ENCODE results near the gene IMMP2L.

IMMP2L gene

GRCh38 chr7:110905773-110906566, 656.3 kb downstream of the IMMP2L start:
- DNase-seq = no peak

- DNase-seq = no peak
These were observed 663.8 kb downstream of the IMMP2L start for GRCh38 chr7:110898516-110898915.

GRCh38 chr7:110897538-110897937, 664.8 kb downstream of the IMMP2L start:
- DNase-seq = no peak

- DNase-seq = no peak
These were observed 668.2 kb downstream of the IMMP2L start for GRCh38 chr7:110894111-110894510.

- no peak for DNase-seq
These were observed 671.1 kb downstream of the IMMP2L start for GRCh38 chr7:110891197-110891596.

- no peak for DNase-seq
These were observed 672.2 kb downstream of the IMMP2L start for GRCh38 chr7:110890101-110890500.

- DNase-seq = no peak
These were observed 673.0 kb downstream of the IMMP2L start for GRCh38 chr7:110889335-110889734.

- DNase-seq = no peak
These were observed 673.7 kb downstream of the IMMP2L start for GRCh38 chr7:110888641-110889040.

GRCh38 chr7:110885474-110885873, 676.8 kb downstream of the IMMP2L start:
- DNase-seq = no peak

- no peak for DNase-seq
These were observed 680.6 kb downstream of the IMMP2L start for GRCh38 chr7:110881721-110882120.

GRCh38 chr7:110880971-110881370, 681.3 kb downstream of the IMMP2L start:
- DNase-seq = no peak

GRCh38 chr7:110877016-110877415, 685.3 kb downstream of the IMMP2L start:
- no peak for DNase-seq

- DNase-seq = no peak
These were observed 686.9 kb downstream of the IMMP2L start for GRCh38 chr7:110875346-110875745.

GRCh38 chr7:110871856-110872255, 690.4 kb downstream of the IMMP2L start:
- no peak for DNase-seq

GRCh38 chr7:110870926-110871325, 691.4 kb downstream of the IMMP2L start:
- DNase-seq = no peak

GRCh38 chr7:110868458-110868857, 693.8 kb downstream of the IMMP2L start:
- no peak for DNase-seq

GRCh38 chr7:110867771-110868170, 694.5 kb downstream of the IMMP2L start:
- DNase-seq = no peak

- no peak for DNase-seq
These were observed 699.0 kb downstream of the IMMP2L start for GRCh38 chr7:110863258-110863657.

GRCh38 chr7:110861163-110861562, 701.1 kb downstream of the IMMP2L start:
- no peak for DNase-seq

- no peak for DNase-seq
These were observed 705.2 kb downstream of the IMMP2L start for GRCh38 chr7:110857106-110857505.

- DNase-seq = no peak
These were observed 705.6 kb downstream of the IMMP2L start for GRCh38 chr7:110856704-110857103.

GRCh38 chr7:110854651-110855050, 707.6 kb downstream of the IMMP2L start:
- DNase-seq = peak; percentile 47

GRCh38 chr7:110854166-110854565, 708.1 kb downstream of the IMMP2L start:
- DNase-seq = peak; percentile 22

GRCh38 chr7:110853263-110853662, 709.0 kb downstream of the IMMP2L start:
- no peak for DNase-seq

All from fibroblast of skin of scalp (primary cell).